Measurements from ENCODE around the gene RANBP9.
A peak's percentile ranks its signal among the peaks of the same experiment; 100 is the strongest.

The RANBP9 gene

DNA sequence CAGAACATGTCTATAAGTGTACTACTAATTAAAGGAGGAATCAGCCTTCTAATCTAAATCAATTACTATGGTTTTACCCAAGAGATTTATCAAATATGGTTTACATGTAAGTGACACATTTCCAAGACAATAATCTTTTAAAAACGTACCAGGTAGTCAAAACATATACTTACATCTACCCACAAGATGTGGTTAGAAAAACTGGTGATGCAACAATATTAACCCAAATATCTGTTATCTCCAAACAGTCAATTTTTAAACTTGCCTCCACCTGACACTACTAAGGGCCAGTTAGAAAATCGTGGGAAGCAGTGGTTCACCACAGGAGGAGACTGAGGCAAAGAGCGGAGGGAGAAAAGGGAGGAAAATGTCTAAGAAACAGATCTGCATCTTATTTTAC is 68.5 kb downstream of the RANBP9 start:
- DNase-seq: no peak

DNA sequence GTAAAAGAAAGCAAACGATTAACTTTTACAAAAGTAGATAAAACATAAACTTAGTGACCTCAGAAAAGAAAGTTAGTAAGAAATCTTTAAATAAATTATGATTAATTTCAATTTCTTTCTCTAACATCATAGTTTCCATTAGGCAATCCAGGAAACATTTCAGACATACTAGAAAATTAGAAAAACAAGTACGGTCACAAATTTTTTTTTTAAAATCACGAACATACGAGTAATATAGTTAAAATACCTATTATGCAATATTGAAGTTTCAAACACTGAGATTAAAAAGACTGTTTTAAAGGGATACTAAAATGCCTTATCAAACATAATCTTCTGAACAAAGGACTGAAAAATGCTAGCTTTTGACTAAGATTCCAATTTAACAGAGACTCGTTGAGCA is 70.3 kb downstream of the RANBP9 start:
- no peak for DNase-seq

DNA sequence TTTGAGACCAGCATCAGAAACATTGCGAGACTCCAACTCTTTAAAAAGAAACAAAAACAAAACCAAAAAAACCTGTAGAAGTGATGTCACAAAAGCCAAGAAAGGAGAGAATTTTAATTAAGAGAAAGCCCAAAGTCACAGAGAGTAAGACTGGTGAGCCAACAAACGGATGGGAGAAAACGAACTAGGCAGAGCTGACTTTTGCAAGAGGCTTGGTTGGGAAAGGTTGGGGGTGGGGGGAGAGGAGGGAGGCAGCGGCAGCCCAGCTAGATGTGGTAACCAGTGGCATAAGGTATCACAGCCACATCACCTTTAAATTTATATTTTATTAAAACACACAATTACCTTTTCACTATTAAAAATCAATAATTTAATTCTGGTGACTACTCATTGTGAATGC is 73.0 kb downstream of the RANBP9 start:
- no peak for DNase-seq

DNA sequence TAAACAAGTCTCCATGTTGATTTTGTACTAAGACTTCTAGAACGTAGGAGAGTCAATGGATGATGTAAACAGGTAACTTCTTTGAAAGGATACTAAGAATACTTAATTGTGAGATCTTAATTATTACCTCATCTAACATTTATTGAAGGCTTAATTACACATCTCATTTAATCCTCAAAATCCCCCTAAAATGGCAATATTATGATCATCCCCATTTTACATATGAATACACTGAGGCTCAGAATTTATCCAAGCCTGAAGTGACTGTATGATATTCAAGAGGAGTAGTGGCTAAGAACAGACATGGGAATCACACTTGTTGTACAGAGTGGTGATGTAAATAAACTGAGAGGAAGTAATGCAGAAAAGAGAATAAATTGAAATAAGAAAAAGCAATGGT is 73.6 kb downstream of the RANBP9 start:
- no peak for DNase-seq

DNA sequence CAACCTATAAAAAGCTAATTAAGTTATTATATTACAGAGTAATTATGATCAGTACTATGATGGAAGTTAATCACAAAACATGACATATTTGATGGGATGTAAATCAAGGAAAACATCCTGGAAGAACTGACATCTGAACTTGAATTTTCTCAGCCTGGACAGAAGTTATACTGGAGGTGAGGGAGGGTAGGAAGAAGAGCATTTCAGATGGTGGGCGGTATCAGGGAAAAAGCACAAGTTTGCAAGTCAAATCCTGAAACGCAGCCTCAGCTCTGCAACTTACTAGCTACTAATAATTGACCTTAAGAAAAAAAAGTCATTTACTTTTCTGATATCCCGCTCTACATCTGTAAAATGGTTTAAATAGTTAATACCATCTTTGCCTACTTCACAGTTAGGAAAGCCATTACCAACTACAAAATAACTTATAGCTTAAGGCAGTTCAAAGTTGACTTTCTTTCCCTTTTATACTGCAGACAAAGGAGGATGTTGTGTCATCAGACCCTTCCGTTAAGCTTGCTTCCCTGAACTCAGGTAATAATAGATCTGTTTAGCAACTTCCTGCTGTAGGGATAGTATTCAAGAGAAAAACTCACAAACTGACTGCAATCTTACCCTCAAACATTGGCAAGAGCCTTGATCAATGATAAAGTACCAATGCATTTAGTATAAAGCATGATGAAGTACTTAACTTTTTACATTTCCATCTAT is 75.5 kb downstream of the RANBP9 start:
- no peak for DNase-seq

DNA sequence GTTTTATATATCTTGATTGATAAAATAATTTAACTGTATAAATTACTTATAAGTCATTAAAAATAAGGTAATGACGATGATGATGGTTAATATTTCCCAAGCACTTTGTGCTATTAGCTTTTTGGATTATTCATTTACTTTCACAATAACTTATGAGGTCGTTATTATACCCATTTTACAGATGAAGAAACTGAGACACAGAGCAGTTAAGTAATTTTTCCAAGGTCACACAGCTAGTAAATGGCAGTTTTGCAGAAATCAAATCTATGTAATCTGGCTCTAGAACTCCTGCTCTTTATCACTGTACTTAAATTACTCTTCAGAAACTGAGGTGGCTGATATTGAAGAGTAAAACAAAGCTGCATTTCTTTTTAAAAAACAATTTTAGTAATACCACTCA is 78.3 kb downstream of the RANBP9 start:
- no peak for DNase-seq

DNA sequence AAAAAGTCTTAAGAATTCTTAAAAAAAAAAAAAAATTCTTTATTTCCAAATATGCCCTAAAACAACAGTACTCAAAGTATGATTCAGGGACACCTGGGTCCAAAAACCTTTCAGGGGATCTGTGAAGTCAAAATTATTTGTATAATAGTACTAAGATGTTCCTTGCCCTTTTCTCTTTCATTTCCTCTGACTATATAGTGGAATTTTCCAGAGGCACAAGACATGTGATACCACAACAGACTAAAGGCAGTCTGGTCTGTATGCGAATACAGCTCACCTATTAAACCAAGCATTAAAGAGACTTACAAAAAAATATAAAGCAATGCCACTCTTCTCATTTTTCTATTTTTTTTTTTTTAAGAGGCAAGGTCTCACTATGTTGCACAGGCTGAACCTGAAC is 81.1 kb downstream of the RANBP9 start:
- DNase-seq: no peak

DNA sequence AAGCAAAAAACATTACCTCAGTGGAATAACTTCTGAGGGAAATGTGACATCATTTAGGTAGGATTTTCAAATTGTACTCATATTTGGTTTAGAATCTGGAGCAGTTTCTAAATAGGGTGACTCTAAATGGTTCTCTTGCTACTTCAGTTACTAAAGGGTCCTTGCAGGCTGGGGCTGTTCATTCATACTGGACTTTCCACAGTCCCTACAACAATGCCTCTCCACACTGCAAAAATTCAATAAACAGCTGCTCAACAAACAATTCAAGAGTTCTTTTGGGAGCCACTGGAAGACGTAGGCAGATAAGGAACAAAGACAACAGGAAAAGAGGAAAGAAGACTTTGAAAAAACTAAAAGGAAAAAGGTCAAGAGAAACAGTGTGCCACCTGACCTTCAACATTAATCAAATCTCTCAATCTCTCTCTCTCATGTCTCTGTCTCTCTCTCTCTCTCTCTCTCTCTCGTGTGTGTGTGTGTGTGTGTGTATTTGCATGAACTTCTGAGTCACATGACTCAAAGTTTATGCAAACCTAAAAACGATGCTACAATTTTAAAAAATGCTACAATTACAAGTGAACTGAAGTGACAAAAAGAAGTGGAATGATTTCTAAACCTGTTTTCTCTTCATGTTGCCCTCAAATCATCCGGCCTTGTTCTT is 82.0 kb downstream of the RANBP9 start:
- DNase-seq: no peak

DNA sequence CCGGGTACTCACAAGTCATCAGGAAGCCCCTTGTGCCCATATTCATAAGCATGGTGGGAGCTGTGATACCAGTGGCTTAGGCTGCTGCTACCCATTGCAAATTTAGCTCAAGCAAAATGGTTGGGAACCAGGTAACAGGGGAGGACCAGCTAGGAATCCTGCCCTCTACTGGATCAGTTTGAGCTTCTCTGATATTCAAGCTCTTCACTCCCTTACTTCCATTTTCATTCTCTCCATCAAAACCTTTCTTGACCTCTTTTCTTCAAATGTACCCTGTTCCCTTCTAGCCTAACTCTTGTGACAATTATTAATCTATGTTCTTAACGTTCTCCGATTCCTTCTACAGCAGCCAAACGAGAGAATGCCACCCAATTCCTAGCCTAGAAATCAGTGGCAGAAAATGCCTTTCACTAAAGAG is 86.8 kb downstream of the RANBP9 start:
- no peak for DNase-seq

DNA sequence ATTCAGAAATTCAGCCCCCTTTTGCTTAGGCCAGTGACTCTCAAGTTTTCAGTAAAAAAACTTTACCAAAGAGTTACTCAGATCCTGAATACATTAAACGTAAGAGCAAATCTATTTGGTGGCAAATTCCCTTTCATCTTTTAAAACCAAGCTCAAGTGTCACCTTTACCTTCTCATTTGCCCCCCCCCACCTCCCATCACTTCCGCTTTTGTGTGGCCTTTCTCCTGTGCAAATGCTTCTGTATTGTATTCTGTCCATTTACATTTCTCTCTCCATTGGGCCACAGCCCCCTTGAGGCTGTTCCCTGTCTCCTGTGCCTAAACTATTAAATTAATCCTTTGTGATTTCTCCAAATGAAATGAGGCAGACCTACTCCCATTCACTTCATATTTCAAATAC is 94.6 kb downstream of the RANBP9 start:
- no peak for DNase-seq

DNA sequence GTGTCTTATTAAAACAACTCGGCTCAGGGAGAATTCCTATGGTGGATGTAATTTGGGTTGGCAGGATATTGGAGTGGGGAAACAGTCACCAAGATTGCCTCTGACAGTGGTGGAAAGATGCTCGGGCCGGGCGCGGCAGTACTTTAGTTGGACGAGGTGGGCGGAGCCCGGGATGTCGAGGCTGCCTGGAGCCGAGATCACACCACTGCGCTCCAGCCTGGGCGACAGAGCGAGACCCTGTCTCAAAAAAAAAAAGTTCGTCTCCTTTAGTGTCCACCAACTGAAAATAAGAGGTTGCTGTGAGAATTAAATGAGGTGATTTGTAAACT is 95.9 kb downstream of the RANBP9 start:
- DNase-seq: peak; percentile 25

DNA sequence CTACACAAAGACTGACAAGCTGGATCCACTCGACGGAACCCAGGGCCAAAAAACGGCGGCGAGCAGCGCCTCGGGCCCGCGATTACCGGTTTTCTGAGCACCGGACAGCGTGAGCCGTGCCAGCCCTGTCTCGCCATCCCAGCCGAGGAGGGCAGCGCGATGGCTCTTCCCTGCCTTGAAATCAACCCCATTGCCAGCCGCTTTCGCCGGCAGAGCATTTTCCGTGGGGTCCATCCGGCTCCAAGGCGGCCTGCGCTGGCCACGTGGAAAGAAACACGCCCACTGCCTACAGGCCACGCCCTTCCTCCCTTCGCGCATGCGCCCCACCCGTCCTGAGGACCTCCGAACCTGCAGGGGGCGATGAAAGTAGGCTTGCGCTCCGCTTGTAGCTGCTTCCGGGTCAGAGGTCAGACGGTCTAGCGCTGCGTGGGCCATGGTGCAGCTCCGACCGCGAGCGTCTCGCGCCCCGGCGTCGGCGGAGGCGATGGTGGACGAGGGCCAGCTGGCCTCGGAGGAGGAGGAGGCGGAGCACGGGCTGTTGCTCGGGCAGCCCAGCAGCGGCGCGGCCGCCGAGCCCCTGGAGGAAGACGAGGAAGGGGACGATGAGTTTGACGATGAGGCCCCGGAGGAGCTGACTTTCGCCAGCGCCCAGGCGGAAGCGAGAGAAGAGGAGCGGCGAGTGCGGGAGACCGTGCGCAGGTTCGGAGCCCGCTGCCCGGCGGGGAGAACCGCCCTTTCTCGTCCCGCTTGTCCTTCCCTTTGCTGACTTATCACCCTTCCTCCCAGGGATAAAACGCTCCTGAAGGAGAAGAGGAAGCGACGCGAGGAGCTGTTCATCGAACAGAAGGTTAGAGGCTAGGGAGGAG is 96.5 kb downstream of the RANBP9 start, which contains the start of gene NOL7:
NOL7 (plus strand) TSS at position 410 of the 866 bp plus-strand sequence; CDS start at position 434, 24 bp downstream.
- DNase-seq: peak; percentile 97

DNA sequence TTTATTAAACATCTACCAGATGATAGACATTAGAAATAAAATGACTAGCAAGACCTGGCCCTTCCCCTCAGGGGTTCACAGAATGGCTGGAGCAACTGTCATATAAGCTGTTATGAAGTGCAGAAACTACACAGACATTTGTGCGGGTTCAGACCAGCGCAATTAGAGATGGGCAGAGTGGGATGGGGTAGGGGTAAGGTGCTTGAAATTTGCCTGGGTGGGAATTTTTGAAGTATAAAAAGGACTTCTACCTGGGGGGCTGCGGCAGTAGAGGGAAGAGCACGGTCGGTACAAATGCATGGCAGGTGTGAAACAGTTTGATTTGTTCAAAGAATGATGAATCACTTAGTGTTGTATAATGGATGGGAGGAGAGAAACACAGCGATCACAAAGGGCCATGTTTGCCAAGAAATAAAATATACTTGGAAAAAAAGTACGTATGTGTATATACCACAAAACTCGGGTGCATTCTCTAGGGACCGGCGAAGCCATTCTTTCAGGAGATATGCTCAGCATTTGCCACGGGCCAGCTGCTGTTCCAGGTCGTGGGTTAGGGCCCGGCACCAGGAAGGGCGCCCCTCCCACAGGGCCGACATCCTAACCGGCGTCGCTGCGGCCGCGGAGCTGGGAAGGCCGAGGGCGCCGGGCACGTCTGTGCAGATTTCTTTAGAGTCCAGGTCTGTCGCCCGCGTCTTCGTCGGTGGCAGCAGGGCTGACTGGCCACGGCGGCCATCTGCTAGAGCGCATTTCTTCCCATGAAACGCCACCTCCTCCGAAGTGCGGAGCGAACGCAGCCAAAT is 97.3 kb downstream of the RANBP9 start:
- DNase-seq: peak; percentile 62

DNA sequence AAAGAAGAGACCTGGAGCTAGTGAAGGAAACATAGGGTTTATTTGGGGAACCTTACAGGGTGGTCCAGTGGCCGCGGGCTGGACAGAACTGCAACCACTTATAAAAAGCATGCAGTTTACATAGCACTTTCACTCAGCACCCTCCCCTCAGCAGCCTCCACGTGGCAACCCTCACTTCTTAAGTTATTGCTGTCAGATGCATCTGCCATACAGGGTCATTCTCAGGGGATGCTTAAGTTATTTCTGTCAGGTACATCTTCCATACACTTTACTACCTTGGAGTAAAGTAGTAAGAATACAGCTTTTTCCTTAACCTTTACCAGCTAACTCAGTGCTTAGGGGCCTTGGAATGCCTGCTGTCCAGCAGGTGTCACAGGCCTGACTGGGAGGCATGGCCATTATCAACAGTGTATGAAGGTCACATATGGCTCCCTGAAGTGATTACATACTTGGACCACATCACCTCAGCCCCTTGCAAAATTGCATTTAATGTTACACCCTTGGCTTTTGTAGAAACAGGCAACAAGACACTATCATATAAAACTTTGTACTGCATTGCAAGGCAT is 98.5 kb downstream of the RANBP9 start:
- DNase-seq: no peak

DNA sequence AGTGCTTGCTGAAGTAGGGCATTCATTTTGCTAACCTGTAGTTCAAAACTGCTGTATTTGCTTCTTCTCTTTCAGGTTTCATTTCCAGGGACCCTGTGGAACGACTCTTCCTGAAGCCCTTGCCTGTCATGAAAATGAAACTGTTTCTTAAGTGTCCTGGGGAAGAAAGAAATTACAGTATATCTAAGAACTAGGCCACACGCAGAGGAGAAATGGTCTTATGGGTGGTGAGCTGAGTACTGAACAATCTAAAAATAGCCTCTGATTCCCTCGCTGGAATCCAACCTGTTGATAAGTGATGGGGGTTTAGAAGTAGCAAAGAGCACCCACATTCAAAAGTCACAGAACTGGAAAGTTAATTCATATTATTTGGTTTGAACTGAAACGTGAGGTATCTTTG is 99.9 kb downstream of the RANBP9 start:
- DNase-seq: no peak

DNA sequence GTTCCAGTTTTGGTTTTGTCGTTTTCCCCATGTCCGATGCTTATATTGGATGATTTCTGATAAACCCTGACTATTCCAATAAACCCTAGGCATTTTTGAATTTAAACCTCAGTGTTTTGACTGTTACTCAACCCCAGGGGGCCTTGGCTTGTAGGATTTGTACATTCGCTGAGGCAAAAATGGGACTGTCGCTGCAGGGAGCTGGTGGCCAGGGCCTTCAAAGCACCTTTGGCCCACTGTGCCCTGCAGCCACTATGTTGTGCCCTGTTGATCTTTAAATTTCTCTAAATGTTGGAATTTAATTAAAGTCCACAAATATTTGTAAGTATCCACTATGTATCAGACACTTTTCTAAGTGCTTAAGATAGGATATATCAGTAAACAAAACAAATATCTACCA is 106.0 kb downstream of the RANBP9 start:
- DNase-seq: no peak

DNA sequence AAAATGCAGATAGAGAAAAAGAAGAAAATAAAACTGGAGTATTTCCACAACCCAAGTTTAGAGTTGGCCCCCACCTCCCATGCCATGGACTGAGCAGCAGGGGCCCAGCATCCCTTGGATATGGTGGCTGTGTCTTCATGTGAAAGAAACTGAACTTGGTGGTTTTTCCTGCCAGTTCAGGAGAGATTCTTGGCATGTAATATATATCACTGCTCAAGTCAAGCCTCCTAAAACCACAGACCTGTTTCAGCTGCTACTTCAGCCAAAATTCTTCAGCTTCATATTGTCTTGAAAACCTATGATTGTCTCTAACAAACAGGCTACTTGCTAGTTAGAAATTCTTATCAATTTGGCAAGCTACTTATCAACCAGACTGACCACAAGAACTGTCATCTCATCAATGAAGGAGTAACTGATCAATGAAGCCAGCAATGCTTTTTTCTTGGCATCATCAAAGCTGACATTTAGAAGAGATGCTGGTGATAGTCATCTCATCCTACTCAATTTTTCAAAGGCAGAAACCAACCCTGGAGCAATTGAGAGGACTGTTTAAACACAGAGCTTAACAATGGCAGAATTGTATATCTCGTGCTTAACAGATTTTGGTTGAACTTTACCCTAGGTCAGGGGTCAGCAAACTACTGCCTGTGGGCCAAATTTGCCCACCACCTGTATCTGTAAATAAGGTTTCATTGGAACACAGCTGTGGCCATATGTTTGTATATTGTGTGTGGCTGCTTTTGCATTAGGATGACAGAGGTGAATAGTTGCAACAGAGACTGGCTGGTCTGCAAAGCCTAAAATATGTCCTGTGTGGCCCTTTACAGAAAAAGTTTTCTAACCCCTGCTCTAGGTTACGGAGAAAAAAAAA is 106.9 kb downstream of the RANBP9 start:
- DNase-seq: no peak

DNA sequence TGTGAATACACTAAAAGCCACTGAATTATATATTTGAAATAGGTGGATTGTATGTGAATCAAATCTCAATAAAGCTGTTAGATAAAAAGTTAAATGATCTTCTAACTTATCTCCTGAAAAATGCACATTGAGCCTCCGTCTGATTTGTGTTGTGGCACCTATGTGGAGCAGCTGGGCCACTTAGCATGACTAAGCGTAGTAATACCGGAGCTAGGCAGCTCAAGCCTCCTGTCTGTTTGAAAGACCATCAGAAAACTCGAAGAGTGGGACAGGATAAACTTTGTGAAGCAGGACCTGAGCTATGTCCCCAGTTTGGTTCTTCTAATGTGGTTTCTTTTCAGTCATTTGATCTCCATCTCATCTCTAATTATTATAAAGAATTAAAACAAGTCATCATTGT is 107.5 kb downstream of the RANBP9 start:
- DNase-seq: no peak

DNA sequence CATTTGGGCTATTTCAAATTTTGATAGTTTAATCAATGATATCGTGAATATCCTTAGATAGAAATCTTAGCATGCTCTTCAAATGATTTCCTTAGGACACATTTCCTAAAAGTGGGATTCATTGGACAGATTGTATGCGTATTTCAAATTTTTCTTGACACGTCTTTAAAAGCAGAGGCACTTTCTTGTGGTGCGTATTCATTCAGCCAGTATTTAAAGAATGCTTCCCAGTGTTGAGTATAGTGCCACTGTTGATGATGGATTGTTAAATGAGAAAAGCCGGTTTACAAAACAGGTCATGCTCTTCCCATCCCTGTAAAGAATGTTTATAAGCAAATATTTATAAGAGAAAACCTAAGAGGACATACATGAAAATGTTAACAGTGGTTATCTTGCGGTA is 111.6 kb downstream of the RANBP9 start:
- DNase-seq: no peak

DNA sequence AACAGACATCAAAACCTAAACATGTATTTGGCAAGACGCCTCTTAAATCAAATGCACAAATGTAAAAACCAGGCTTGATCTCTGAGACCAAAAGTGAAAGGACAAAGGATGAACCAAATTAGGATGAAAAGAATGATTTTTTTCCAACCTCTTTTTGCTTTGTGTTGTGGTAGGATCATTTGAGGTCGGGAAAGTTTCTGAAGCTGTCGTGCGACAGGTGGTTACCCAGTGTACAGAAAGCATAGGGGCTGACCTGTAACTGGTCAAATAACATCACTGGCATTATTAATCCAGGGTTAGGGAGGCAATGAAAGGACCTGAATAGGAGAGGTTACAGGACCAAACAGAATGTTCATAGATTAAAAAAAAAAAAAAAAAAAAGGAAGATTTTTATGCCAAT is 114.6 kb downstream of the RANBP9 start:
- no peak for DNase-seq

DNA sequence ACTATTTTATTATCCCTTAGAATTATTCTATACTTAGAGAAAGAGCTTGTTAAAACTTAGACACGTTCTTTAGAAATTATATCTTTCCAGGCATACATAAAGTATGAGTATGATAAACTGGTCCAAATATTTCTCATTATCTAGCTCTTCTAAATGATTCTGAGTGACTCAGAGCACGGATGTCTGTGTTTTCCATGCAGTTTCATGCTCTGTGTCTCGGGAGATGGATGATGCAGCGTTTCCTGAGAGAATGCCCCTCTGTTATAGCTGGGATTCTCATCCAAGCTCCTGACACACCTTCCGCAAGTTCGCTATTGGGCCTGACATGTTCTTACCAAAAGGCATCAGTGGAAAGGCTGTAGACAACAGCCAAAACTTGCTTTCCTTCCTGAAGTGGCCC is 117.9 kb downstream of the RANBP9 start:
- no peak for DNase-seq

DNA sequence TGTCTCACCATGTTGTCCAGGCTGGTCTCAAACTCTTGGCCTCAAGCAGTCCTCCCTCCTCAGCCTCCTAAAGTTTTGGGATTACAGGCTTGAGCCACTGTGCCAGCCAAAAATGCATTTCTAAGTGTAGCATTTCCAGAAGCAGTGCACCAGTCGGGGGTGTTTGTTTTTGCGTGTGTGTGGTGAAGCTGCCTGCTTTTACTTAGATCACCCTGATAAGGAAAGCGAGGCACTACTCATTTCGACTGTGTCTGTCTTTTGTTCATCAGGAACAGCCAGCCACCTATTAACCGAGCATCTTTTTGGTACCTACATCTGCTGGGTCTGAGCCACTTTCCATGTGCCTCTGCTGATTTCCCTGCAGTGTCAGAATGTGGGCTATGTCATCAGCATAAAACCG is 118.5 kb downstream of the RANBP9 start:
- DNase-seq: no peak

Data from NK-92 treated with Interleukin-12 subunit alpha and Interleukin-12 subunit beta, amount 100 ng/mL, for 24 hours (cell line).